Renal pelvis (tissue), 4 donors: ENCODE data around the gene PLEKHN1. TPM values are rescaled to one million over a fixed set of nuclear protein-coding genes. Genes with fewer than 3 reads are reported as not detected.

ENCODE experiments used
- DNase-seq: peaks from one replicate; pipeline ENCODE4 v3.0.0-alpha.2; 2013
- polyA plus RNA-seq, 3 donors: library from polyadenylated mRNA; unstranded; fragments of 120-200 nt; gene quantifications; one replicate each; pipeline ENCODE4 v1.2.1, GENCODE V29; 2013; ENCODE audit not compliant: insufficient read length in 3 of 3

The PLEKHN1 gene
- polyA plus RNA-seq, 3 donors: 0.16 to 0.44 (median 0.26) TPM

DNA sequence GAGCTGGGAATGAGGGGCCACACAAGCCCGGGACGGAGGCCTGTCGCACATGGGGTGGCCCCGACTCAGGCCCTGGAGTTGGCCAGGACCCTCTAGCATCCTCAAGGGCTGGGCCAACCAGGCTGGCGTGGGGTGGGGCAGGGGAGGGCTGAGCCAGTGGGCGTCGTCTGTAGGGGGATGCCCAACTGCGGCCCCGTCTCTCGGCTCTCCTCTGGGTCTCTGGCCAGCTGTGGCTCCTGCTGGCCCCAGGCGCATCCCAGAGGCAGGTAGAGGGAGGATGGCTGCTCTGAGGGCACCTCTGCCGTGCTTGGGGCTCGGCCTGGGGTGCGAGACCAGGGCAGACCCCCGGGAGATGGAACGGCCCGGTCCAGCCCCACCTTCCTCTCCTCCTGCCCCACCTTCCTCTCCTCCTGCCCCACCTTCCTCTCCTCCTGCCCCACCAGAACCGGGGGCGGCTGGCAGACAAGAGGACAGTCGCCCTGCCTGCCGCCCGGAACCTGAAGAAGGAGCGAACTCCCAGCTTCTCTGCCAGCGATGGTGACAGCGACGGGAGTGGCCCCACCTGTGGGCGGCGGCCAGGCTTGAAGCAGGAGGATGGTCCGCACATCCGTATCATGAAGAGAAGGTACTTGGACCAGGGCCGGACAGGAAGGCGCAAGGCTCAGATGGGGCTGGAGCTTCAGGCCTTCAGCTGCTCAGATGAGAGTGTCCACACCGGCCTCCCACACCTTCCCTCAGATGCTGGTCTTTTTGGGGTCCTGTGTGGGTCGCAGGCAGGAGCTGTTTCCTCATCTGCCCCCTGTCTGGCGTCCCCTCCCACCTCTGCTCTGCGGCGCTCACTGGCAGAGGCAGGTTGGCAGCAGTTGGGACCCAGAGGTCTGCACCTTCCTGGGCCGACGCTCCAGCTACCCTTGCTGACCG lies 36.3 kb upstream of the PLEKHN1 start:
- no peak for DNase-seq

DNA sequence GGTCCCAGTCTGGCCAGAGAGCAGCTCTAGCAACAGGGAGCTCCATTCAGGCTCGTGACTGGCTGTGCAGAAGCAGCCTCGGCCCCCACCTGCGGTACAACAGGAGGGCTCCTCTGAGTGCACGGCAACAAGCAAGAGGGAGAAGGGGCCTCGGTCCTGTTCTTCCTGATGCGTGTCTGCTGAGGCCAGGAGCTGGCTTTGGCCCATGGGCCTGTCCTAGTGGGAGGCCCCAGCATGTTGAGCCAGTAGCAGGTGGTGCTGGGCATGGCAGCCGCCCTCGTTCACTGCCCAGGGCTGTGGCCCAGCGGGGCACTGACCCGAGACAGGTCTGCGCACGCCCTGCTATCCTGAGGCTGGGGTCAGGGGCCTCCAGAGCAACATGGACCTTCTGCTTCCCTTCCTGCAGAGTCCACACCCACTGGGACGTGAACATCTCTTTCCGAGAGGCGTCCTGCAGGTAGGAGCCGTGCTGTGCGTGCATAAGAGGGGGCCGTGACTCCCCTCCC lies 35.6 kb upstream of the PLEKHN1 start:
- no peak for DNase-seq

- no peak for DNase-seq
Measured at GRCh38 chr1:931380-932172, 34.7 kb upstream of the PLEKHN1 start.

GRCh38 chr1:932173-932510 lies 34.1 kb upstream of the PLEKHN1 start:
- DNase-seq: no peak

GRCh38 chr1:932776-933602 lies 33.3 kb upstream of the PLEKHN1 start:
- DNase-seq: no peak

GRCh38 chr1:933603-933940 lies 32.7 kb upstream of the PLEKHN1 start:
- no peak for DNase-seq

DNA sequence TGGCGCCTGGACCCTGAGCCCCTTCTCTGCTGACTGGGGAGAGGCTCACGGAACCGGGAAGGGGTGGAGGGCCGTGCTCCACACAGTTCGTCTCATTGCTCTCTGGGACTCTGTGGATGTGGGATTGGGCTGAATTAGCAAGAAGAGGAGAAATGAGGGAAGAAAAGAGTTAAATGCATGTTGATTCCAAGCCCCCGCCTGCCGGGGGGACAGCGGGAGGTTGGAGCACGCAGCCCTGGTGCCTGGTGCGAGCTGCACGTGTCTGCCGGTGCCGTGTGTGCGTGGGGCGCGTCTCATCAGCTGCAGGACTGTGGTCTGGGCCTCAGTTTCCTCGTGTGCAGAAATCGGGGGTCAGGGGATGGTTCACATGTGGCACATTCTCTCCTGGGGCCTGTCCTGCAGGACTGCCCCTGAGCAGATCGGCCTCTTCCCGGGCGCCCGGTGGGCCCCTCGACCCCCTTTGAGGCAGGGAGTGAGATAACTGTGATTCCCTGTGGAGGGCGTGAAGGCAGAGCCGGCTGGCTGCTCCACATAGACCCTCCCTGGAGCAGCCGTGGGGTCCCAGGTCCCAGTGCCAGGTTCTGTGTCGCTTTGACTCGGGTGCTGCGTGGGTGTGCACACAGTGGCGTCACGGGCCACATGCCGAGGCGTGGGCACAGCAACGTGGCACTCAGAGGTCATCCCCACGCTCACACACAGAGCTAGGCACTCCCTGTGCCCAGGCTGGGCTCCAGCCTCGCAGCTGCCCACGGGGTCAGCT lies 31.1 kb upstream of the PLEKHN1 start:
- DNase-seq: no peak

DNA sequence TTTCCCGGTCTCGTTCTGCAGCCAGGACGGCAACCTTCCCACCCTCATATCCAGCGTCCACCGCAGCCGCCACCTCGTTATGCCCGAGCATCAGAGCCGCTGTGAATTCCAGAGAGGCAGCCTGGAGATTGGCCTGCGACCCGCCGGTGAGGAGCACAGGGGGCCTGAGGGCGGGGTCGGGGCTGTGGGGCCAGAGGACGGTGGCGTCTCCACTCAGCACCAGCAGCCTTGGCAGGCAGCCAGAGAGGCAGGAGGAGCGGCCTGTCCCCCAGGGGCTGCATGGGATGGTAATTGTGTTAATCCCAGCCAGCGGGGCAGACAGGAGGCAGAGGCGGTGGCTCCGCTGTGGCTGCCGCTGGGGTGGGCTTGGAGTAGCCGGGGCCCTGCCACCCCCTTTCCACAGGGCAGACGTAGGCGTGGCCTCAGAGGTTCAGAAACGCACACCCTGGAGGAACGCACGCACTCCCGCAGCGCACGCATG lies 30.5 kb upstream of the PLEKHN1 start:
- DNase-seq: no peak

DNA sequence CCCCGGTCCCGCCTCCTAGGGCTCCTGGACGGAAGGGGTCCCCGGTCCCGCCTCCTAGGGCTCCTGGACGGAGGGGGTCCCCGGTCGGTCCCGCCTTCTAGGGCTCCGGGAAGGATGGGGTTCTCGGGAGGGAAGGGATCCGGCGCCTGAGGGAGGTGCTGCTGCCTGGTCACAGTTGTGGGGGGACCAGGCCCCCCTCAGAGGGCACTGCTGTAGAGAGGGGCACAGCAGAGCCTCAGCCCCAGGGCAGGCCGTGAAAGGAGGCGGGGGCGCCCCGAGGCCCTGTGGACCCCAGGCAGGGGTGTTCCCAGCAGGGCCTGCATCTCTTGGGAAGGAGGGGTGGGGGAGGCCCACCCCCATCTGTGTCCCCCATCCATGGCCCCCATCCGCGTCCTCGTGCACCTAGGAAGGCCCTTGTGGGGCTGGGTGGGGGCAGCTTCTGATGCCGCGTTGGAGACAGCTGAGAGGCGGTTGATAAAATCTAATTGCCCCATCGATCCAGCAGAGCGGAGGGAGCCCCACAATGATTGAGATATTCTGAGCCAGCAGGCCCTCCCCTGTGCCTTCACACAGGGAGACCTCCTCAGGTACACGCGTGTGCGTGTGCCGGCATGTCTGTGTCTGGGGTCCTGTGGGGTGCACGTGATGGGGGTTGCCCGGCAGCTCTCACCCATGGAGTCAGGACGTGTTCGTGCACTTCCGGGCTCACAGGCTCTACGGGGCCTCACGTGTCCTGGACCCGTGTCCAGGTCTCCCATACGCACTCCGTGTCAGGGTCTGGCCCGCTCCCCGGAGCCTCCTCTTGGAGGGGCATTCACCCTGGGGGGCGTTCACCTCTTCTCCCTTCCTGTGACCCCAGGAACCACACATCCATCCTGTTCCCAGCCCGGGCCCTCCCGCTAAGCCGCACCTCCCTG lies 29.7 kb upstream of the PLEKHN1 start:
- DNase-seq: no peak

DNA sequence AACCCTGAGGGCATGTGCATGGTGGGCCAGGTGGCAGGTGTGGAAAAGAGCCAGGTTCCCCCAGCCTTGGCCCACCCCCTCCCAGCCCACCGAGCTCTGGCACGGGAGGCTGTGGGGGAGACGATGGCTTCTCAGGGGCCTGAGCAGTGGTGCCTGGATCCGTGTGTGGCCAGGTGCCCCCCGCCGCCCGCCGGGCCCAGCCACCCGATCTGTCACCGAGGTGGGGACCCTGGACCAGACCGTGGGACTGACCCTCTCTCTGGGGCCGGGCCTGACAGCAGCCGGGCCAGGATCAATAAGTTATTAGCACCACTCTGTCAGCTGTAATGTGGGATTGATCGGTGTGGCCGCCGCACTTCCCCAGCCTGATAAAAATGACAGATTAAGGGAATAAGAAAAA lies 28.8 kb upstream of the PLEKHN1 start:
- no peak for DNase-seq

- DNase-seq: no peak
Measured at GRCh38 chr1:938088-938683, 28.1 kb upstream of the PLEKHN1 start.

GRCh38 chr1:938711-939489 lies 27.4 kb upstream of the PLEKHN1 start:
- no peak for DNase-seq

DNA sequence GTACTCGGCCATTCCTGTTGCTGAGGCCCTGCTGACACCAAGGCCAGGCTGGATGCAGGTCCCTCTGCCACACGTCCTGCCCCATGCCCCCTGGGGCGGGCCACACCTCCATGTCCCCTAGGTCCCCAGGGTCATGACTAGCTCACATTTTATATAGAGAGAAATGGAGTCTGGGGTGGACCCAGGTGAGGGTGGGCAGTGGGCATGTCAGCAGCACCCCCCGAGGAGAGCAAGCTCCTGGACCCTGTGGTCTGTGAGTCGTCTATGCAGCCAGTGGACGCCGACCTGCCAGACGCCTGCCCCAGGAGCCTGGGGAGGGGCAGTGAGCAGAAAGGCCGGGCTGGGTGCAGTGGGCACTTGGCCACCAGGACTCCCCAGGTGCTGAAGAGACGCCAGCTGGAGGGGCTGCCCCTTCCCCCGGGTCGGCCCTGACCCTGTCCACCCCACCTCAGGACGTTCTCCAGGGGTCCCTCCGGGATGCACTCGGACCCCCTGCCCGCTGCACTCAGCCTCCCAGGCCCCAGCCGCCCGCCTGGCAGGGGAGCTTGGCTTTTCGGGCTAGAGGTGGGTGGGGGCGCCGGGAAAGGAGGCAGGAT lies 26.7 kb upstream of the PLEKHN1 start:
- DNase-seq: no peak

- peak; percentile 89 for DNase-seq
Measured at GRCh38 chr1:940107-941014, 25.9 kb upstream of the PLEKHN1 start.

- DNase-seq: no peak
Measured at GRCh38 chr1:941015-941587, 25.2 kb upstream of the PLEKHN1 start.

- DNase-seq: peak; percentile 89
Measured at GRCh38 chr1:941588-942383, 24.5 kb upstream of the PLEKHN1 start.
